Activated T-helper 1 cell treated with anti-CD3 and anti-CD28 coated beads, Interleukin-2, amount 50 U/mL, for 16 hours (primary cell): ENCODE measurements around the gene UTS2.

Experiments
- DNase-seq, 2 donors: peaks; one replicate each; pipeline ENCODE4 v3.0.0-alpha.2; 2020; ENCODE audit warnings: low read depth in 1 of 2, low spot score in 1 of 2

The UTS2 gene

GRCh38 chr1:7863756-7864328 is 11.0 kb upstream of the UTS2 start:
- no peak for DNase-seq

DNA sequence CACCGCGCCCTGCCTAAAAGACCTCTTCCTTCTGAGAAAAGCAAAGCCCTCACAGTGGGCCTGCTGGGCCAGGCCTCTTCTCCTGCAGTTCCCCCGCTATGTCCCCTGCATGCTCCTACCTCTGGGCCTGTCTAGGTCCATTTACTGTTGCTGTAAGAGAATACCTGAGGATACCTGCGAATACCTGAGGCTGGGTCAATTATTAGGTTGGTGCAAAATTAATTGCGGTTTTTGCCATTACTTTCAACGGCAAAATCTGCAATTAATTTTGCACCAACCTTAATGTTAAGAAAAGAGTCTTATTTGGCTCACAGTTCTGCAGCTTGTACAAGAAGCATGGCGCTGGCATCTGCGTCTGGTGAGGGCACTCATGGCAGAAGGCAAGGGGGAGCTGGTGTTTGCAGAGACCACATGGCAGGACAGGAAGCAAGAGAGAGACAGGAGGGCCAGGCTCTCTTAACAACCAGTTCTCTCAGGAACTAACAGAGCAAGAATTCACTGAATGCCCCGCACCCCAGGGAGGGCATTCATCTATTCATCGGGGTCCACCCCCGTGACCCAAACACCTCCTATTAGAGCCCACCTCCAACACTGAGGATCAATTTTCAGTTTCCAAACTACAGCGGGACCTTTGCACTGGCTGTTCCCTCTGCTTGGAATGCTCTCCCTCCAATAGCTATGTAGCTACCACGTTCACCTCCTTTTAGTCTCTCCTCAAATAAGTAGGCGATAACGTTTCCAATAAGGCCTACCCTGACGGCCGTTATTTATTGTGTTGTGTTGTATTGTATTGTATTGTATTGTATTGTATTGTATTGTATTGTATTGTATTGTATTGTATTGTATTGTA is 9.6 kb upstream of the UTS2 start:
- no peak for DNase-seq

- no peak for DNase-seq
Measured at GRCh38 chr1:7861452-7861851, 8.6 kb upstream of the UTS2 start.

- no peak for DNase-seq
Measured at GRCh38 chr1:7860130-7860529, 7.3 kb upstream of the UTS2 start.

DNA sequence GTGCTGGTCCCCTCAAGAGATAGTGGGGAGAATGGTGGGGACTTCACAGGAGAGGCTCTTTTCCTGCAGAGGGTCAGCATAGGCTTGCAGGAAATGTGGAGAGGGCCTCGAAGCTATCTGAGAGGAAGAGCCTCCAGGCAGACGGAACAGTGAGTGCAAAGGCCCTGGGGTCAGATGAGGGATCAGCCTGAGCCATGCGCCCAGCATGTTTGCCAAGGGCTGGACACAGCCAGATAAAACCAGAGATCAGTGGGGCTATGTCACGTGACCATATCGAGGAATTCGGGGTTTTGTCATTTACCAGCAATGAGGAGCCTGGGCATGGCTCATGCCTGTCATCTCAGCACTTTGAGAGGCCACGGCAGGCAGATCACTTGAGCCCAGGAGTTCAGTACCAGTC is 6.5 kb upstream of the UTS2 start:
- DNase-seq, result no peak

DNA sequence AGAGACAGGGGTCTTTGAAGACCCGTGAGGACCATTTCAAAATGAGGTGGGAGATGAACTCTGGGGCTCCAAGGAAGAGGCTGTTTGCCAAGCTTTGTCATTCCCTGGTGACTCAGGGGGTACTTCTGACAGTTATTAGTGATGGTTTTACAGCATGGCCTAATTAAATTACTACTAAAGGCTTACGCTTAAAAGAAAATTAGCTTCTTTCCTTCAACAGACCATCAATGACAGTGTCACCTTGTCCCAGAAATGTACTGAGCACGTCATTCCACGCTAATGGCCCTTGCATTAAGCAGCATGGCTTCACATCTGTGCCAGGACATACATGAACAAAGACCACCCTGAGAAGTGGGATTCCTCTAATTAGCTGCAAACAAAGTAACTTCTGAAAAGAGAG is 5.1 kb upstream of the UTS2 start:
- no peak for DNase-seq

- DNase-seq, result no peak
Measured at GRCh38 chr1:7857000-7857399, 4.1 kb upstream of the UTS2 start.

GRCh38 chr1:7856345-7856744 is 3.5 kb upstream of the UTS2 start:
- DNase-seq, result no peak

DNA sequence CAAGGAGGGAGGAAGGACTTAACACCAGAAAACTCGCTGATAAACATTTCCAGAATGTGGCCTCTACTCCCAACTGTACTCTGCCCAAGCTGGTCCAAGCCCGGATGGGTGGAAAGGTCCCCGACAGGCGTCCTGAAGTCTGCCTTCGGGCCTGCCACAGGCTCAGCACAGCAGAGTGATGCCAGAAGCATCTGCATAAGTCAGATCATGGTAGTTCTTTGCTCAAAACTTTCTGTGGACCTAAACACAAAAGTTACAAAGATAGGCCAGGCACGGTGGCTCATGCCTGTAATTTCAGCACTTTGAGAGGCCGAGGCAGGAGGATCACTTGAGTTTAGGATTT is 790 bp upstream of the UTS2 start:
- DNase-seq, result no peak

- DNase-seq, result no peak
Measured at GRCh38 chr1:7850786-7851185, 2.1 kb downstream of the UTS2 start.

DNA sequence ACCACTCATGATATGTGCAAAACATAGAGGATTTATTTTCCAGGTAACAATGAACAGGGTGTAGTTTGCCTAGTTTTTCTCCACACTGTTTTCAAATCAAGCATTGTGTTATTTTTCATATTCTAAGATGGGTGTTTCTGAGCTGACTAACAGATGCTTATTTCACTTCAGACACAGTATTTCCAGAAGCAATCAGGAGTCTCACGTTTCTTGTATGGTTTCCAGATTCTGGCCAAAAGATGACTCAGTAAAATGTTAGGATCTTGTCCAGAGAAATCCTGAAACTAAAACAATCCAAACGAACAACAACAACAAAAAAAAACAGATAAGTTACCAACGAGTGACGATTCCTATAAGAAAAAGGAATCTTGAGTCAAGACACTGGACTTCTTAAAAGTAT is 5.3 kb downstream of the UTS2 start:
- no peak for DNase-seq

GRCh38 chr1:7846656-7847055 is 6.2 kb downstream of the UTS2 start:
- DNase-seq, result no peak

GRCh38 chr1:7845761-7846160 is 7.1 kb downstream of the UTS2 start:
- DNase-seq, result no peak

DNA sequence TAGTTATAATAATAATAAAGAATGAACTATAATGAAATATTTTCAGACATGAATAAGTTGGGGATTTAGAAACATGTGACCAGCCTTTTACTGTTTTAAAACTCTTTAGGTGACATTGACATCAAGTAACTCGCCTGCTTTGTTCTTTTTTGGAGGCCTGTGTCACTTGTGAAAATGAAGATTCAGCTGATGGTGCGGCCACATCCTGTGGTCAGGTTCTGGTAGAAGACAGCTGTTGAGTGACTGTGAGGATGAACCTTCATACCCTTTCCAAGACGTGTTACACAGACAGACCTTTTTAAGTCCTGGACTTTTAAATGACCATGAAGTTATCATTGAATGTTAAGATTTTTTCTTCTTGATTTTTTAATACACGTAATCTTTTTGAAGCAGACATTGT is 10.3 kb downstream of the UTS2 start:
- DNase-seq, result no peak

- DNase-seq, result no peak
Measured at GRCh38 chr1:7839526-7839925, 13.3 kb downstream of the UTS2 start.

DNA sequence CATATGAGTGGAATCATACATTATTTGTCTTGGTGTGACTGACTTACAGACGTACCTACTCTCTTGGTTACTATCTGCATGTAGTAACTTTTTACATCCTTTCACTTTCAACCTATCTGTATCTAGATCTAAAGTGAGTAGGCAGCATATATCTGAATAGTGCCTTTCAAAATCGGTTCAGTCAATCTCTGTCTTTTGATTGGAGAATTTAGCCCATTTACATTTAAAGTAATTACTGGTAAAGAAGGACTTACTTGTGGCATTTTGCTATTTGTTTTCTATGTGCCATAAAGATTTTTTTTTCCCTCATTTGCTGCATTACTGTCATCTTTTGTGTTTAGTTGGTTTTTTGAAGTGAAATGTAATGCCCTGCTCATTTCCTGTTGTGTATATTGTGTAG is 14.2 kb downstream of the UTS2 start:
- DNase-seq, result no peak

GRCh38 chr1:7833035-7833434 is 19.8 kb downstream of the UTS2 start:
- DNase-seq, result no peak

- DNase-seq, result no peak
Measured at GRCh38 chr1:7831458-7831857, 21.4 kb downstream of the UTS2 start.

DNA sequence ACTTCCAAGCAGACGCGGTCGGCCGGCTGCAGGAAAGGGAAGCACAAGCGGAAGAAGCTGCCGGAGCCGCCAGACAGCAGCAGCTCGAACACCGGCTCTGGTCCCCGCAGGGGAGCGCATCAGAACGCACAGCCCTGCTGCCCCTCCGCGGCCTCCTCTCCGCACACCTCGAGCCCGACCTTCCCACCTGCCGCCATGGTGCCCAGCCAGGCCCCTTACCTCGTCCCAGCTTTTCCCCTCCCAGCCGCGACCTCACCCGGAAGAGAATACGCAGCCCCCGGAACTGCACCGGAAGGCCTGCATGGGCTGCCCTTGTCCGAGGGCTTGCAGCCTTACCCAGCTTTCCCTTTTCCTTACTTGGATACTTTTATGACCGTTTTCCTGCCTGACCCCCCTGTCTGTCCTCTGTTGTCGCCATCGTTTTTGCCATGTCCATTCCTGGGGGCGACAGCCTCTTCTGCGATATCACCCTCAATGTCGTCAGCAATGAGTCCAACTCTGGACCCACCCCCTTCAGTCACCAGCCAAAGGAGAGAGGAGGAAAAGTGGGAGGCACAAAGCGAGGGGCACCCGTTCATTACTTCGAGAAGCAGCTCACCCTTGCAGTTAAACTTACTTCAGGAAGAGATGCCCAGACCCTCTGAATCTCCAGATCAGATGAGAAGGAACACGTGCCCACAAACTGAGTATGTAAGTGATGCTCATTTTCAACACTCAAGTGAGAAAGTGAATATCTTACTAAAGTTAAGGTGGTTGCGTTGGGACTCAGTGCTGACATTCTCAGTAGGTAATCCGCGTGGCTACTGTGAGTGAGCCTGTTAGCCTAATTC is 25.5 kb downstream of the UTS2 start:
- DNase-seq, result peak in 1 of 2 donors; percentile 20

DNA sequence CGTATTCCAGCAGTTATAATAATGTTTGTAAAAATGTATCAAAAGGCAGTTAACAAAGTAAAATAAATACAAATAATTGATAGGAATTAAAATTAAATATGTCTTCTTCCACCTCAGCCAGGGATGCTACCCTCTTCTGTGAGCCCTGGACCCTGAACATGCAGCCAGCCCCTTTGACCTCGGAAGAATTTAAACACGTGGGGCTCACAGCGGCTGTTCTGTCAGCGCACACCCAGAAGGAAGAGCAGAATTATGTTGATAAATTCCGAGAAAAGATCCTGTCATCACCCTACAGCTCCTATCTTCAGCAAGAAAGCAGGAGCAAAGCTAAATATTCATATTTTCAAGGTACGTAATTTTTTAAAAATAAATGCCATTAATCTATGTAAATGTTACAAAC is 26.5 kb downstream of the UTS2 start:
- no peak for DNase-seq

DNA sequence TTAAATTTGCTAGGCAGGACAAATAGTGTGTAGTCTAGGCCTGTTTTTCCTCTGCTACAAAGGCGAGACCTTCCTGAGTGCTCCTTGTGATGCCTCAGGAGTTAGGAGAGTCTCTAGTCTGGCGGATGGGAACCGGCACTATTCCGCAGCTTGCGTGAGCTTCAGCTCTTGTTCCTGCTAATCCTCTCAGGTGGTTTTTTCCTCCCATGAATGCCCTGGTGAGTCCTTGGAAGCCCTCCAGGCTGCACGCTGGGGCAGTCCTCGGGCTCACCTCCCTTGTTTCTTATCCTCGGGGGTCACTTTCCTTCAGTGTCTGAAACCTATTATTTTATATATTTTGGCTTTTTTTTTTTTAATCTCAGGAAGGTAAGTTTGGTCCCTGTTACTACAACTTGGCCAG is 28.2 kb downstream of the UTS2 start:
- no peak for DNase-seq

- DNase-seq, result no peak
Measured at GRCh38 chr1:7821282-7821681, 31.6 kb downstream of the UTS2 start.
